ENCODE measurements around the gene DUOXA1.
"Not testable (repeated sequence)": the region's sequence is repeated elsewhere in the genome, so short reads cannot be mapped to it uniquely, and the experiment has no call there.

The DUOXA1 gene

GRCh38 chr15:45112143-45112590 lies 17.5 kb downstream of the DUOXA1 start:
- no peak for DNase-seq

- no peak for DNase-seq
These were observed 18.1 kb downstream of the DUOXA1 start for GRCh38 chr15:45111390-45112142.

- DNase-seq: no peak
These were observed 19.3 kb downstream of the DUOXA1 start for GRCh38 chr15:45110256-45110820.

- no peak for DNase-seq
These were observed 21.6 kb downstream of the DUOXA1 start for GRCh38 chr15:45107941-45108630.

GRCh38 chr15:45106002-45106790 lies 23.5 kb downstream of the DUOXA1 start:
- no peak for DNase-seq

- no peak for DNase-seq
These were observed 24.1 kb downstream of the DUOXA1 start for GRCh38 chr15:45105586-45105985.

GRCh38 chr15:45104170-45104569 lies 25.5 kb downstream of the DUOXA1 start:
- DNase-seq: not testable (repeated sequence)

GRCh38 chr15:45102226-45102625 lies 27.5 kb downstream of the DUOXA1 start:
- no peak for DNase-seq

GRCh38 chr15:45101749-45102148 lies 27.9 kb downstream of the DUOXA1 start:
- DNase-seq: no peak

- no peak for DNase-seq
These were observed 28.6 kb downstream of the DUOXA1 start for GRCh38 chr15:45100884-45101625.

GRCh38 chr15:45099549-45100165 lies 30.0 kb downstream of the DUOXA1 start:
- DNase-seq: no peak

- no peak for DNase-seq
These were observed 32.2 kb downstream of the DUOXA1 start for GRCh38 chr15:45097466-45097865.

GRCh38 chr15:45095661-45096060 lies 34.0 kb downstream of the DUOXA1 start:
- no peak for DNase-seq

- DNase-seq: no peak
These were observed 35.3 kb downstream of the DUOXA1 start for GRCh38 chr15:45094358-45094730.

- DNase-seq: no peak
These were observed 35.9 kb downstream of the DUOXA1 start for GRCh38 chr15:45093622-45094357.

GRCh38 chr15:45093013-45093412 lies 36.7 kb downstream of the DUOXA1 start:
- no peak for DNase-seq

- DNase-seq: no peak
These were observed 38.1 kb downstream of the DUOXA1 start for GRCh38 chr15:45091576-45091975.

GRCh38 chr15:45091161-45091560 lies 38.5 kb downstream of the DUOXA1 start:
- DNase-seq: no peak

GRCh38 chr15:45089712-45090373 lies 39.8 kb downstream of the DUOXA1 start:
- DNase-seq: no peak

- no peak for DNase-seq
These were observed 40.6 kb downstream of the DUOXA1 start for GRCh38 chr15:45088801-45089711.

Measured in kidney glomerular epithelial cell (primary cell).